GM12872 (cell line): ENCODE data around the gene MEF2D.

ENCODE experiments used
- CTCF ChIP-seq: IDR thresholded peaks from 3 replicates; pipeline ENCODE4 v1.5.1; 2011; ENCODE audit warnings: low read depth, mild to moderate bottlenecking, low read length, moderate library complexity; ENCODE audit not compliant: insufficient read depth

Gene MEF2D

GRCh38 chr1:156543066-156543465, 42.5 kb upstream of the MEF2D start:
- TF ChIP-seq CTCF, result no peak

GRCh38 chr1:156540955-156541354, 40.4 kb upstream of the MEF2D start:
- no peak for TF ChIP-seq CTCF

GRCh38 chr1:156539818-156540355, 39.3 kb upstream of the MEF2D start:
- no peak for TF ChIP-seq CTCF

- no peak for TF ChIP-seq CTCF
These were observed 38.3 kb upstream of the MEF2D start for GRCh38 chr1:156538711-156539440.

- TF ChIP-seq CTCF, result no peak
These were observed 36.5 kb upstream of the MEF2D start for GRCh38 chr1:156537027-156537426.

- TF ChIP-seq CTCF, result no peak
These were observed 34.0 kb upstream of the MEF2D start for GRCh38 chr1:156534424-156535060.

- no peak for TF ChIP-seq CTCF
These were observed 33.1 kb upstream of the MEF2D start for GRCh38 chr1:156533568-156534220.
